GM18909 (cell line): ENCODE measurements around the gene CHRNA7.
"Not testable (repeated sequence)": the region's sequence is repeated elsewhere in the genome, so short reads cannot be mapped to it uniquely, and the experiment has no call there.

ENCODE experiments used
- ATAC-seq: cut with Tn5 transposase; IDR thresholded peaks from one replicate; pipeline ENCODE4 v1.9.1; 2021; ENCODE audit warnings: mild to moderate bottlenecking; ENCODE audit not compliant: unreplicated experiment, poor library complexity

Gene CHRNA7

DNA sequence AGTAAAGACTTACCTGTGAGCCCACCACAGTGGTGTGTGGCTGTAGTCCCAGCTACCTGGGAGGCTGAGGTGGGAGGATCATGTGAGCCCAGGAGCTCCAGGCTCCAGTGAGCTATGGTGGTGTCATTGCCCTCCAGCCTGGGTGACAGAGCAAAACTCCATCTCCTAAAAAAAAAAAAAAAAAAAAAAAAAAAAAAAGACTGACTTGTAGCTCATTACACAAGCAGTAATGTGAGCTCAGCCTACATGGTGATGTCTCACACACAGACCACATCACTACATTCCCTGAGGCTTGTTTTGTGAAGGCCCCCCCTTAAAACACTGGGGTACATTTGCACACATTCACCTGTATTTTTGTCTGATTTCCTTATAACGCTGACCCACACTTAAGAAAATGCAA, 134.4 kb downstream of the CHRNA7 start:
- not testable (repeated sequence) for ATAC-seq

- ATAC-seq, result not testable (repeated sequence)
Observed at GRCh38 chr15:32165775-32166174, 135.5 kb downstream of the CHRNA7 start.

DNA sequence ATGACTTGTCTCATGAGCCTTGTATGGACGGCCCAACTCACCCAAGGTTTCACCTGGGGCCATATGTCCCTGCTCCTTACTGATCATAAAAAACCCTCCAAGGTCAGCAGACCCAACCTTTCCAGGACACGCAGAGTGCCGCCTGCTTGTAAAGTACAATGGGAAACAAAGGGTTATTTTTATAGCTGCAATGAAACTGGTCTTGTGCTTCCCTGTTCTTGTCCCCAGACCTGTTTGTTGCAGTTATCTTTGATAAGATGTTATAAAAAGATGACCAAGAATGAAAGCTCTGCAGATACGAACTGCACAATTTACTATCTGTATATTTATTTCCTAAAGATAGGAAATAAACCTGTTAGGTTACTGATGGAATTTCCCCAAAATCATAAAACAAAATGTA, 136.0 kb downstream of the CHRNA7 start:
- not testable (repeated sequence) for ATAC-seq

DNA sequence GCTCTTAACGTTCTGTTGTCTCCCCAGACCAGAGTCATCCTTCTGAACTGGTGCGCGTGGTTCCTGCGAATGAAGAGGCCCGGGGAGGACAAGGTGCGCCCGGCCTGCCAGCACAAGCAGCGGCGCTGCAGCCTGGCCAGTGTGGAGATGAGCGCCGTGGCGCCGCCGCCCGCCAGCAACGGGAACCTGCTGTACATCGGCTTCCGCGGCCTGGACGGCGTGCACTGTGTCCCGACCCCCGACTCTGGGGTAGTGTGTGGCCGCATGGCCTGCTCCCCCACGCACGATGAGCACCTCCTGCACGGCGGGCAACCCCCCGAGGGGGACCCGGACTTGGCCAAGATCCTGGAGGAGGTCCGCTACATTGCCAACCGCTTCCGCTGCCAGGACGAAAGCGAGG, 137.6 kb downstream of the CHRNA7 start:
- ATAC-seq, result not testable (repeated sequence)

- not testable (repeated sequence) for ATAC-seq
Observed at GRCh38 chr15:32180579-32180978, 150.3 kb downstream of the CHRNA7 start.

DNA sequence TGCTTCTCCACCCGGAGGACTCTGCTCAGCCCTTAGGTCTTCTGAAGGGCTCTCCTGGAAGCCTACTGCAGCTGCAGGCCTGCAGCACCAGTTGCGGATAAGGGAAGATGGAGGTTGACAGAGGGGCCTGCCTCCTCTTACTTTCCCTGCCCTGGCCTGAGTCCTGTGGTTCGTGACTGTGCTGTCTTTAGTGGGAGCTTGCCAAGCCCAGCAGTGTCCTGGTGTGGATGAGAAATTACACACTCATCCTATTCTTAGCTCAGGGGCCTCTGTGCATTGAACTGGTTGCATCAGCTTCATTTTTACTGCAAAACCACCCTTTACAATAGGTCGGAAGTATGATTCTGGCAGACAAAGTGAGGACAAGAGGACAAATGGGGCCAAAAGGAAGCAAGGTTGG, 163.5 kb downstream of the CHRNA7 start:
- ATAC-seq, result not testable (repeated sequence)

DNA sequence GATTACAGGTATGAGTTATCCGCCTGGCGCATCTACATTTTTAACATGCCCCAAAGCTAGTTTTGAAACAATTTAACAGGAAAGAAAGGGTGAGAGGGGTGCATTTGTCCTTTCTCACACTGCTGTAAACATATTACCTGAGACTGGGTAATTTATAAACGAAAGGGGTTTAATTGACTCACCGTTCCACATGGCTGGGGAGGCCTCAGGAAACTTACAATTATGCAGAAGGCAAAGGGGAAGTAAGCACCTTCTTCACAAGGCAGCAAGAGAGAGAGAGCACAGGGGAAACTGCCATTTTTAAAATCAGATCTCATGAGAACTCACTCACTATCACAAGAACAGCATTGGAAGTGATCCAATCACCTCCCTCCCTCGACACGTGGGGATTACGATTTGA, 165.9 kb downstream of the CHRNA7 start:
- ATAC-seq, result peak; percentile 58

- ATAC-seq, result not testable (repeated sequence)
Observed at GRCh38 chr15:32198938-32199337, 168.6 kb downstream of the CHRNA7 start.

DNA sequence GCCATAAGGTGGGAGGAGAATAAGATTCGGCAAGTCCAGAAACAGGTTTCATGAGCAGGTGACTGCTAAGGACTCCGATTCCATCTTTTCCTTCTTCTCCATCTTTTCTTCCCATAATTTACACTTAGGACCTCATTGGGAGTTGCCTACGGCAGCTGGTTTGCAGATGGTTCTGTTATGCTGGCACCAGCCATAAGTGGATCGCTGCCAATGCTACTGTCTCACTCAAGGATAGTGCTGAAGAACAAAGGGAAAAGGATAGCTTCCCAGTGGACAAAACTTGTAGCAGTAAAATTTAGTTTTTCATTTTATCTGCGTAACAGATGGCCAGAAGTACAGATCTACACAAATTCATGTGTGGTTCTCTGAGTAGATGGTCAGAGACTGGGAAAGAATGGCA, 178.8 kb downstream of the CHRNA7 start:
- ATAC-seq, result not testable (repeated sequence)

- no peak for ATAC-seq
Observed at GRCh38 chr15:32218666-32219065, 188.4 kb downstream of the CHRNA7 start.
